ENCODE results near the gene TMEM132C.

TMEM132C gene

GRCh38 chr12:128387811-128388422, 120.9 kb downstream of the TMEM132C start:
- DNase-seq (ENCODE audit: insufficient read length, low spot score) = peak; percentile 35
- no peak for FAIRE-seq
- no peak for TF ChIP-seq POLR2A (IDR thresholded peaks at IDR 0.05; ENCODE audit: low read depth, low read length)

GRCh38 chr12:128388461-128389000, 121.6 kb downstream of the TMEM132C start:
- no peak for TF ChIP-seq POLR2A (IDR thresholded peaks at IDR 0.05; ENCODE audit: low read depth, low read length)
- DNase-seq (ENCODE audit: insufficient read length, low spot score) (no peak), FAIRE-seq (no peak)

- TF ChIP-seq POLR2A (IDR thresholded peaks at IDR 0.05; ENCODE audit: low read depth, low read length) = no peak
- FAIRE-seq (no peak), DNase-seq (ENCODE audit: insufficient read length, low spot score) (no peak)
These were observed 126.4 kb downstream of the TMEM132C start for GRCh38 chr12:128393346-128393745.

- DNase-seq (ENCODE audit: insufficient read length, low spot score) (no peak), FAIRE-seq (no peak)
- TF ChIP-seq POLR2A (IDR thresholded peaks at IDR 0.05; ENCODE audit: low read depth, low read length) = no peak
These were observed 127.2 kb downstream of the TMEM132C start for GRCh38 chr12:128394137-128394536.

- DNase-seq (ENCODE audit: insufficient read length, low spot score) (no peak), FAIRE-seq (no peak)
- no peak for TF ChIP-seq POLR2A (IDR thresholded peaks at IDR 0.05; ENCODE audit: low read depth, low read length)
These were observed 132.3 kb downstream of the TMEM132C start for GRCh38 chr12:128399253-128399652.

GRCh38 chr12:128402486-128403243, 135.7 kb downstream of the TMEM132C start:
- no peak for TF ChIP-seq POLR2A (IDR thresholded peaks at IDR 0.05; ENCODE audit: low read depth, low read length)
- DNase-seq (ENCODE audit: insufficient read length, low spot score) (no peak), FAIRE-seq (no peak)

- no peak for FAIRE-seq
- TF ChIP-seq POLR2A (IDR thresholded peaks at IDR 0.05; ENCODE audit: low read depth, low read length) = no peak
- DNase-seq (ENCODE audit: insufficient read length, low spot score) = no peak
These were observed 141.7 kb downstream of the TMEM132C start for GRCh38 chr12:128408669-128409068.

GRCh38 chr12:128415036-128415560, 148.1 kb downstream of the TMEM132C start:
- TF ChIP-seq POLR2A (IDR thresholded peaks at IDR 0.05; ENCODE audit: low read depth, low read length) = no peak
- FAIRE-seq (no peak), DNase-seq (ENCODE audit: insufficient read length, low spot score) (no peak)

- DNase-seq (ENCODE audit: insufficient read length, low spot score) (no peak), FAIRE-seq (no peak)
- no peak for TF ChIP-seq POLR2A (IDR thresholded peaks at IDR 0.05; ENCODE audit: low read depth, low read length)
These were observed 152.0 kb downstream of the TMEM132C start for GRCh38 chr12:128418944-128419343.

- FAIRE-seq (no peak), DNase-seq (ENCODE audit: insufficient read length, low spot score) (no peak)
- no peak for TF ChIP-seq POLR2A (IDR thresholded peaks at IDR 0.05; ENCODE audit: low read depth, low read length)
These were observed 153.2 kb downstream of the TMEM132C start for GRCh38 chr12:128420163-128420562.

GRCh38 chr12:128421375-128421774, 154.4 kb downstream of the TMEM132C start:
- TF ChIP-seq POLR2A (IDR thresholded peaks at IDR 0.05; ENCODE audit: low read depth, low read length) = no peak
- FAIRE-seq = no peak

GRCh38 chr12:128423205-128423604, 156.2 kb downstream of the TMEM132C start:
- no peak for TF ChIP-seq POLR2A (IDR thresholded peaks at IDR 0.05; ENCODE audit: low read depth, low read length)
- FAIRE-seq (no peak), DNase-seq (ENCODE audit: insufficient read length, low spot score) (no peak)

More at GRCh38 chr12:128421375-128421774, 154.4 kb downstream of the TMEM132C start:
- DNase-seq (ENCODE audit: insufficient read length, low spot score) = no peak

GRCh38 chr12:128424931-128425431, 158.0 kb downstream of the TMEM132C start:
- no peak for TF ChIP-seq POLR2A (IDR thresholded peaks at IDR 0.05; ENCODE audit: low read depth, low read length)
- DNase-seq (ENCODE audit: insufficient read length, low spot score) = no peak
- no peak for FAIRE-seq

- FAIRE-seq = no peak
- DNase-seq (ENCODE audit: insufficient read length, low spot score) = no peak
- no peak for TF ChIP-seq POLR2A (IDR thresholded peaks at IDR 0.05; ENCODE audit: low read depth, low read length)
These were observed 158.8 kb downstream of the TMEM132C start for GRCh38 chr12:128425666-128426331.
